GM18909 (cell line): ENCODE results near the gene FHOD1.

Experiments
- ATAC-seq: cut with Tn5 transposase; IDR thresholded peaks from one replicate; pipeline ENCODE4 v1.9.1; 2021; ENCODE audit warnings: mild to moderate bottlenecking; ENCODE audit not compliant: unreplicated experiment, poor library complexity

Gene FHOD1

GRCh38 chr16:67247192-67248072 is at the start of gene FHOD1:
Gene FHOD1, minus strand, starts transcription at chr16:67247481. Its CDS starts 71 bp downstream, at chr16:67247410.
- ATAC-seq = peak; percentile 60

- no peak for ATAC-seq
These were observed 49.1 kb upstream of the FHOD1 start for GRCh38 chr16:67296420-67296819.

- ATAC-seq = no peak
These were observed 47.7 kb upstream of the FHOD1 start for GRCh38 chr16:67294938-67295361.

GRCh38 chr16:67294171-67294757 is 47.0 kb upstream of the FHOD1 start:
- no peak for ATAC-seq

- no peak for ATAC-seq
These were observed 44.2 kb upstream of the FHOD1 start for GRCh38 chr16:67291461-67291860.

GRCh38 chr16:67287960-67288359 is 40.7 kb upstream of the FHOD1 start:
- ATAC-seq = no peak

GRCh38 chr16:67286441-67287235 is 39.4 kb upstream of the FHOD1 start:
- ATAC-seq = no peak

- no peak for ATAC-seq
These were observed 37.7 kb upstream of the FHOD1 start for GRCh38 chr16:67284699-67285646.

GRCh38 chr16:67283826-67284555 is 36.7 kb upstream of the FHOD1 start:
- no peak for ATAC-seq

GRCh38 chr16:67283039-67283825 is 36.0 kb upstream of the FHOD1 start:
- no peak for ATAC-seq

- ATAC-seq = no peak
These were observed 35.1 kb upstream of the FHOD1 start for GRCh38 chr16:67282447-67282805.

GRCh38 chr16:67281536-67282446 is 34.5 kb upstream of the FHOD1 start:
- no peak for ATAC-seq

- ATAC-seq = no peak
These were observed 33.1 kb upstream of the FHOD1 start for GRCh38 chr16:67280090-67281015.

GRCh38 chr16:67279296-67280089 is 32.2 kb upstream of the FHOD1 start, which contains the start of gene PLEKHG4:
Gene PLEKHG4, plus strand, starts transcription at chr16:67279532. Its CDS starts 513 bp downstream, at chr16:67280045.
- peak; percentile 80 for ATAC-seq

- ATAC-seq = peak; percentile 43
These were observed 31.6 kb upstream of the FHOD1 start for GRCh38 chr16:67278773-67279295.
